HepG2 (cell line): ENCODE data around the gene GPR42. TPM values are rescaled to one million over a fixed set of nuclear protein-coding genes. Genes with fewer than 3 reads are reported as not detected.
A peak's percentile ranks its signal among the peaks of the same experiment; 100 is the strongest.

Experiments
- ATAC-seq: fragments of 200-7000 bp; cut with Tn5 transposase; 3 replicates; pipeline ENCODE4 v1.9.1; 2020; ENCODE audit warnings: mild to moderate bottlenecking, moderate library complexity
- BruUV-seq: library from RNA; stranded (reverse); fragments of 400-500 nt; replicated peaks from 2 replicates; lab custom pipeline; 2021; lab: Mats Ljungman, UMichigan
- CTCF ChIA-PET: fragments of 300-600 bp; formaldehyde crosslinking; extraction: SDS; loops from one replicate; lab custom pipeline; 2021; ENCODE audit warnings: low total read pairs, inconsistent platforms, low intra/inter-chr PET ratio; lab: Yijun Ruan, JAX
- POLR2A ChIA-PET: fragments of 350-600 bp; sonication (Branson Sonifier 250); formaldehyde crosslinking; loops from one replicate; lab custom pipeline; 2020; ENCODE audit warnings: antibody characterized with exemption, inconsistent platforms; lab: Yijun Ruan, JAX
- DNase-seq: peaks from one replicate; pipeline ENCODE4 v3.0.0-alpha.2; 2015; ENCODE audit warnings: low spot score
- FAIRE-seq: peaks from 3 replicates; lab custom pipeline; 2011; peaks lifted over from hg19 to GRCh38; lab: Jason Lieb, UNC
- H2AFZ ChIP-seq: one replicate; pipeline ENCODE4 v1.6.1; 2011; ENCODE audit warnings: low read length, inconsistent platforms
- H3K27ac ChIP-seq: fragments of 300-600 bp; 3 replicates; pipeline ENCODE4 v1.8.0; 2011; ENCODE audit warnings: mixed run types, mild to moderate bottlenecking, mixed read lengths, low read length, inconsistent platforms; ENCODE audit not compliant: insufficient read depth; ENCODE audit errors: extremely low read length
- H3K27me3 ChIP-seq, 2 experiments: fragments of 200-600 bp in 1 of 2; 2 replicates in 1 of 2; 3 replicates in 1 of 2; pipeline versions ENCODE4 v1.6.0 to v1.8.0; 2011; ENCODE audit warnings: low read length in 2 of 2, mild to moderate bottlenecking in 2 of 2, moderate library complexity in 2 of 2, inconsistent platforms in 1 of 2; ENCODE audit not compliant: insufficient read depth in 2 of 2, control insufficient read depth in 1 of 2
- H3K36me3 ChIP-seq, 2 experiments: fragments of 200-600 bp in 1 of 2; replicated peaks in 1 of 2; 2 replicates in 1 of 2; 3 replicates in 1 of 2; pipeline versions ENCODE4 v1.5.1 to v1.8.0; 2011; ENCODE audit warnings: low read length in 2 of 2, inconsistent platforms in 1 of 2; ENCODE audit not compliant: insufficient read depth in 2 of 2, control insufficient read depth in 1 of 2
- H3K4me1 ChIP-seq: 2 replicates; pipeline ENCODE4 v1.5.1; 2012; ENCODE audit warnings: low read length, inconsistent platforms; ENCODE audit not compliant: insufficient read depth
- H3K4me2 ChIP-seq: 2 replicates; pipeline ENCODE4 v1.6.0; 2011; ENCODE audit warnings: low read depth, low read length, inconsistent platforms
- H3K4me3 ChIP-seq, 3 experiments: fragments of 200-600 bp in 1 of 3; sonication (generic), shearing (Covaris generic) in 1 of 3; replicated peaks in 1 of 3; 2 replicates each; pipeline ENCODE4 v1.5.1; 2011 to 2016; ENCODE audit warnings: low read length in 3 of 3, inconsistent platforms in 2 of 3, low read depth in 2 of 3, mild to moderate bottlenecking in 2 of 3, control low read depth in 1 of 3, mixed read lengths in 1 of 3; ENCODE audit not compliant: insufficient read depth in 1 of 3
- H3K79me2 ChIP-seq: one replicate; pipeline ENCODE4 v1.6.1; 2011; ENCODE audit warnings: low read length, inconsistent platforms; ENCODE audit not compliant: insufficient read depth
- H3K9ac ChIP-seq: 2 replicates; pipeline ENCODE4 v1.6.0; 2011; ENCODE audit warnings: mild to moderate bottlenecking, low read depth, low read length, inconsistent platforms; ENCODE audit not compliant: insufficient read depth
- H3K9me3 ChIP-seq: 2 replicates; pipeline ENCODE4 v1.5.1; 2012; ENCODE audit warnings: mild to moderate bottlenecking, low read length
- H4K20me1 ChIP-seq: 2 replicates; pipeline ENCODE4 v1.6.0; 2011; ENCODE audit warnings: inconsistent platforms, mild to moderate bottlenecking, low read length, moderate library complexity; ENCODE audit not compliant: insufficient read depth
- CTCF ChIP-seq: sonication (generic); formaldehyde crosslinking; IDR thresholded peaks from 2 replicates; pipeline ENCODE4 v1.5.0; 2020; ENCODE audit warnings: mild to moderate bottlenecking, missing genetic modification reagents, moderate library complexity
- KDM6A ChIP-seq: IDR thresholded peaks from 2 replicates; pipeline ENCODE4 v1.6.1; 2016; ENCODE audit warnings: low read depth
- KLF12 ChIP-seq: sonication (generic); formaldehyde crosslinking; IDR thresholded peaks from 2 replicates; pipeline ENCODE4 v1.4.0; 2020; ENCODE audit warnings: missing genetic modification reagents, borderline replicate concordance
- NRL ChIP-seq: sonication (generic); formaldehyde crosslinking; IDR thresholded peaks from 2 replicates; pipeline ENCODE4 v1.5.0; 2020; ENCODE audit warnings: missing genetic modification reagents, mild to moderate bottlenecking, moderate library complexity, borderline replicate concordance
- PHF8 ChIP-seq: sonication (generic); formaldehyde crosslinking; IDR thresholded peaks from 2 replicates; pipeline ENCODE4 v1.5.0; 2020; ENCODE audit warnings: missing genetic modification reagents
- RBM39 ChIP-seq: fragments of 200-400 bp; formaldehyde crosslinking; IDR thresholded peaks from one replicate; pipeline ENCODE4 v1.6.1; 2018; ENCODE audit warnings: antibody characterized with exemption, mild to moderate bottlenecking, low read depth, low read length; ENCODE audit not compliant: poor library complexity, severe bottlenecking
- REL ChIP-seq: sonication (generic); formaldehyde crosslinking; conservative IDR thresholded peaks from 2 replicates; pipeline ENCODE4 v1.8.0; 2022; ENCODE audit warnings: mild to moderate bottlenecking, missing genetic modification reagents, moderate library complexity
- TARDBP ChIP-seq: sonication (generic); formaldehyde crosslinking; IDR thresholded peaks from 2 replicates; pipeline ENCODE4 v1.8.0; 2022; ENCODE audit warnings: mild to moderate bottlenecking, missing genetic modification reagents
- USF2 ChIP-seq, 2 experiments: sonication (generic) in 1 of 2; formaldehyde crosslinking in 1 of 2; IDR thresholded peaks; 2 replicates each; pipeline versions ENCODE4 v1.5.1 to v1.6.1; 2011 to 2020; ENCODE audit warnings: borderline replicate concordance in 1 of 2, low read depth in 1 of 2, low read length in 1 of 2, mild to moderate bottlenecking in 1 of 2, missing genetic modification reagents in 1 of 2, moderate library complexity in 1 of 2
- ZFP37 ChIP-seq: sonication (generic); formaldehyde crosslinking; IDR thresholded peaks from 2 replicates; pipeline ENCODE4 v1.4.0; 2020; ENCODE audit warnings: missing genetic modification reagents, borderline replicate concordance
- ZMAT3 ChIP-seq: sonication (generic); formaldehyde crosslinking; conservative IDR thresholded peaks from 2 replicates; pipeline ENCODE4 v1.7.0; 2021; ENCODE audit warnings: missing genetic modification reagents
- ZNF850 ChIP-seq: sonication (generic); formaldehyde crosslinking; conservative IDR thresholded peaks from 2 replicates; pipeline ENCODE4 v1.9.0; 2021; ENCODE audit warnings: mild to moderate bottlenecking, missing genetic modification reagents
- WGBS: methylation state at CpG from one replicate; pipeline ENCODE4 v1.1.6; 2017; ENCODE audit warnings: low lambda C conversion rate; 5-methylcytosine and 5-hydroxymethylcytosine counted together
- in situ Hi-C: cut with HindIII; loops from 2 replicates; pipeline ENCODE4 v1.10.0; 2017; ENCODE audit warnings: low pct_unique_long_range_greater_than_20kb; ENCODE audit not compliant: extremely low pct_ligation_motif_present
- intact Hi-C: fragments of 100-400 bp; cut with micrococcal nuclease; formaldehyde crosslinking; loops from one replicate; pipeline ENCODE4 v1.10.0; 2022; ENCODE audit not compliant: unreplicated experiment
- polyA plus RNA-seq, 8 experiments: library from polyadenylated mRNA; depleted of rRNA in 3 of 8; stranded (reverse) in 7 of 8; unstranded in 1 of 8; fragments of >200 nt; fragmentation: Illumina TruSeq in 4 of 8; extraction: Trizol in 4 of 8; gene quantifications; 2 replicates each; pipeline versions ENCODE4 v1.2.1 to v1.2.3, GENCODE V29; 2011 to 2016; ENCODE audit warnings: low read depth in 4 of 8, missing spikeins in 1 of 8, mixed read lengths in 1 of 8; ENCODE audit not compliant: insufficient read depth in 1 of 8
- total RNA-seq, 5 experiments: library from RNA; depleted of rRNA; stranded (reverse); fragments of >200 nt; fragmentation: Illumina TruSeq; extraction: Trizol; gene quantifications; 2 replicates each; pipeline ENCODE4 v1.2.3, GENCODE V29; 2016; ENCODE audit warnings: low read depth in 1 of 5
- TF ChIP-seq, protein P1 (sequence below): sonication (generic); formaldehyde crosslinking; IDR thresholded peaks from 2 replicates; pipeline ENCODE4 v1.4.0; 2020; ENCODE audit warnings: missing genetic modification reagents, borderline replicate concordance
- TF ChIP-seq, protein P2 (sequence below): sonication (generic); formaldehyde crosslinking; IDR thresholded peaks from 2 replicates; pipeline ENCODE4 v1.4.0; 2020; ENCODE audit warnings: missing genetic modification reagents

Gene GPR42
- total and polyA plus RNA-seq, 2 of the 13 experiments (the other 11 are each of a cell fraction or from before 2014, with no cell fraction given): not detected

DNA sequence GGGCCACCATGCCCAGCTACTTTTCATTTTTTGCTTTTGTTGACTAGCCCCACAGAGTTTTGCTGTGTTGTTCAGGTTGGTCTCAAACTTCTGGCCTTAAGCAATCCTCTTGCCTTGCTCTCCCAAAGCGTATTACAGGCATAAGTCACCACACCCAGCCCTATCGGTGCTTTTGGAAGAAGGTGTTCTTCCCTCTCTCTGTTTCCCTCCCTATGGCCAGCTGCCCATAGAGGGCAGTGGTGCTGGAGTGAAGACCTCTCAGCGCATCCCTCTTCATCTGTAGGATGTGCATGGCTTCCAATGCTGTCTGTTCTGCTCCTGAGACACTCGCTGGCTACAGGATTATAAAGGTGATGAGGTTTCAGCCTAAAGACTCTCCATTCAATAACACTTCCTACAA lies 43.2 kb upstream of the GPR42 start (continued):
- peak; percentile 55 for TF ChIP-seq CTCF (CRISPR knock-in tag)

DNA sequence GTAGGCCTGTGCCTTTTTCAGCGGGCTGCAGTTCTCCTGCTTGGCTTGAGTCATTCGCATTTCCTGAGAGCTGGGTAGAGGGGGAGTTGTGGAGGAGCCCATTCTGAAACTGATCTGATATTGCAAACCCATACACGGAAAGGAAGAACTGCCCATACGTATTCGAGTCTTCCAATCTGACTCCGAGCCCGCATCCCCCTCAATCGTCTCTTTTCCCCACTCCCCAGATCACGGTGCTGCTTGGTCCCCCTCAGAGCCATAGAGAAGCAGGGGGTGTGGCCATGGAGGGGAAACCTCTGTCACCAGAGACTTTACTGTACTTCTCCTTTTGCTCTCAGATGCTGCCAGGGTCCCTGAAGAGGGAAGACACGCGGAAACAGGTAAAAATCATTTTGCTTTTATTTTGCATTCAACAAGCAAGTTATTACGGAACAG lies 42.0 kb upstream of the GPR42 start, which contains the start of gene CD22:
CD22 (plus strand) TSS at position 337 of the 435 bp plus-strand sequence. CDS start 2,854 bp downstream, outside the sequence.
- CTCF ChIA-PET: no interaction called here
- TF ChIP-seq USF2 (IDR thresholded peaks at IDR 0.05; ENCODE audit: low read depth, low read length): no peak
- TF ChIP-seq USF2 (CRISPR knock-in tag; IDR thresholded peaks at IDR 0.05; ENCODE audit: borderline replicate concordance): no peak
- TF ChIP-seq PHF8 (CRISPR knock-in tag): no peak
- TF ChIP-seq, protein P1, sequence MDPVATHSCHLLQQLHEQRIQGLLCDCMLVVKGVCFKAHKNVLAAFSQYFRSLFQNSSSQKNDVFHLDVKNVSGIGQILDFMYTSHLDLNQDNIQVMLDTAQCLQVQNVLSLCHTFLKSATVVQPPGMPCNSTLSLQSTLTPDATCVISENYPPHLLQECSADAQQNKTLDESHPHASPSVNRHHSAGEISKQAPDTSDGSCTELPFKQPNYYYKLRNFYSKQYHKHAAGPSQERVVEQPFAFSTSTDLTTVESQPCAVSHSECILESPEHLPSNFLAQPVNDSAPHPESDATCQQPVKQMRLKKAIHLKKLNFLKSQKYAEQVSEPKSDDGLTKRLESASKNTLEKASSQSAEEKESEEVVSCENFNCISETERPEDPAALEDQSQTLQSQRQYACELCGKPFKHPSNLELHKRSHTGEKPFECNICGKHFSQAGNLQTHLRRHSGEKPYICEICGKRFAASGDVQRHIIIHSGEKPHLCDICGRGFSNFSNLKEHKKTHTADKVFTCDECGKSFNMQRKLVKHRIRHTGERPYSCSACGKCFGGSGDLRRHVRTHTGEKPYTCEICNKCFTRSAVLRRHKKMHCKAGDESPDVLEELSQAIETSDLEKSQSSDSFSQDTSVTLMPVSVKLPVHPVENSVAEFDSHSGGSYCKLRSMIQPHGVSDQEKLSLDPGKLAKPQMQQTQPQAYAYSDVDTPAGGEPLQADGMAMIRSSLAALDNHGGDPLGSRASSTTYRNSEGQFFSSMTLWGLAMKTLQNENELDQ (CRISPR knock-in tag): no peak
- TF ChIP-seq RBM39: no peak
- TF ChIP-seq TARDBP (CRISPR knock-in tag): no peak
- no peak for TF ChIP-seq REL (CRISPR knock-in tag)
- no peak for TF ChIP-seq ZMAT3 (CRISPR knock-in tag)
- TF ChIP-seq KDM6A: no peak
- TF ChIP-seq KLF12: no peak
- TF ChIP-seq, protein P2, sequence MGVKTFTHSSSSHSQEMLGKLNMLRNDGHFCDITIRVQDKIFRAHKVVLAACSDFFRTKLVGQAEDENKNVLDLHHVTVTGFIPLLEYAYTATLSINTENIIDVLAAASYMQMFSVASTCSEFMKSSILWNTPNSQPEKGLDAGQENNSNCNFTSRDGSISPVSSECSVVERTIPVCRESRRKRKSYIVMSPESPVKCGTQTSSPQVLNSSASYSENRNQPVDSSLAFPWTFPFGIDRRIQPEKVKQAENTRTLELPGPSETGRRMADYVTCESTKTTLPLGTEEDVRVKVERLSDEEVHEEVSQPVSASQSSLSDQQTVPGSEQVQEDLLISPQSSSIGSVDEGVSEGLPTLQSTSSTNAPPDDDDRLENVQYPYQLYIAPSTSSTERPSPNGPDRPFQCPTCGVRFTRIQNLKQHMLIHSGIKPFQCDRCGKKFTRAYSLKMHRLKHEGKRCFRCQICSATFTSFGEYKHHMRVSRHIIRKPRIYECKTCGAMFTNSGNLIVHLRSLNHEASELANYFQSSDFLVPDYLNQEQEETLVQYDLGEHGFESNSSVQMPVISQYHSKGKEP: no peak
- TF ChIP-seq NRL: no peak
- no peak for TF ChIP-seq ZNF850 (CRISPR knock-in tag)
- no peak for TF ChIP-seq ZFP37 (CRISPR knock-in tag)

More for the DNA sequence above, 42.0 kb upstream of the GPR42 start, which contains the start of gene CD22:
- no peaks in the 10 kb centered on the region for H3K79me2 ChIP-seq
- no peaks in the 10 kb centered on the region for H3K9me3 ChIP-seq
- H3K4me1 ChIP-seq: peaks cover 19% of the 10 kb centered on the region
- FAIRE-seq (no peak), DNase-seq (no peak), ATAC-seq (no peak)
- 96% methylated on average over 11 of the region's 12 CpGs for WGBS
- H3K4me3 ChIP-seq: no peak within 1 kb of the TSS
- no peak within 1 kb of the TSS for H3K4me2 ChIP-seq
- H3K27ac ChIP-seq: no peak within 1 kb of the TSS
- POLR2A ChIA-PET: no interaction called here
- intact Hi-C loops: no loop called here
- H3K9ac ChIP-seq: no peak within 1 kb of the TSS
- in situ Hi-C loops: no loop called here
- no peaks in the 10 kb centered on the region for H3K36me3 ChIP-seq
- no peak within 1 kb of the TSS for H2AFZ ChIP-seq
- BruUV-seq: no TSS peak
- no peaks in the 10 kb centered on the region for H4K20me1 ChIP-seq
- no peaks in the 10 kb centered on the region for H3K27me3 ChIP-seq
